Vagina (tissue), 2 donors: Measurements from ENCODE around the gene OS9.
"Not testable (repeated sequence)": the region's sequence is repeated elsewhere in the genome, so short reads cannot be mapped to it uniquely, and the experiment has no call there.

Experiments
- CTCF ChIP-seq, 3 experiments: fragments of 450-650 bp in 2 of 3; fragments of 200-600 bp in 1 of 3; sonication (generic) in 1 of 3; IDR thresholded peaks; one replicate each; pipeline ENCODE4 v1.5.1; 2017 to 2019; ENCODE audit warnings: antibody characterized with exemption in 3 of 3, mild to moderate bottlenecking in 2 of 3, moderate library complexity in 2 of 3
- POLR2A ChIP-seq, 2 donors: fragments of 450-650 bp; IDR thresholded peaks; one replicate each; pipeline ENCODE4 v1.6.1; 2017; ENCODE audit warnings: antibody characterized with exemption in 2 of 2, mild to moderate bottlenecking in 2 of 2, moderate library complexity in 2 of 2

- not testable (repeated sequence) for TF ChIP-seq CTCF, POLR2A (IDR thresholded peaks at IDR 0.05)
Observed at GRCh38 chr12:57721846-57722608, 28.1 kb downstream of the OS9 start.
